PC-9 (cell line): ENCODE measurements around the gene PRKAG1.
A peak's percentile ranks its signal among the peaks of the same experiment; 100 is the strongest.

Experiments
- EZH2 ChIP-seq: fragments of 200-600 bp; sonication (generic); IDR thresholded peaks from 2 replicates; pipeline ENCODE4 v1.8.0; 2017; ENCODE audit warnings: antibody characterized with exemption, low read depth
- TF ChIP-seq, protein P1 (sequence below): fragments of 200-600 bp; sonication (generic); conservative IDR thresholded peaks from 2 replicates; pipeline ENCODE4 v1.6.1; 2017; ENCODE audit warnings: mixed run types, antibody characterized with exemption, mild to moderate bottlenecking, moderate library complexity

DNA sequence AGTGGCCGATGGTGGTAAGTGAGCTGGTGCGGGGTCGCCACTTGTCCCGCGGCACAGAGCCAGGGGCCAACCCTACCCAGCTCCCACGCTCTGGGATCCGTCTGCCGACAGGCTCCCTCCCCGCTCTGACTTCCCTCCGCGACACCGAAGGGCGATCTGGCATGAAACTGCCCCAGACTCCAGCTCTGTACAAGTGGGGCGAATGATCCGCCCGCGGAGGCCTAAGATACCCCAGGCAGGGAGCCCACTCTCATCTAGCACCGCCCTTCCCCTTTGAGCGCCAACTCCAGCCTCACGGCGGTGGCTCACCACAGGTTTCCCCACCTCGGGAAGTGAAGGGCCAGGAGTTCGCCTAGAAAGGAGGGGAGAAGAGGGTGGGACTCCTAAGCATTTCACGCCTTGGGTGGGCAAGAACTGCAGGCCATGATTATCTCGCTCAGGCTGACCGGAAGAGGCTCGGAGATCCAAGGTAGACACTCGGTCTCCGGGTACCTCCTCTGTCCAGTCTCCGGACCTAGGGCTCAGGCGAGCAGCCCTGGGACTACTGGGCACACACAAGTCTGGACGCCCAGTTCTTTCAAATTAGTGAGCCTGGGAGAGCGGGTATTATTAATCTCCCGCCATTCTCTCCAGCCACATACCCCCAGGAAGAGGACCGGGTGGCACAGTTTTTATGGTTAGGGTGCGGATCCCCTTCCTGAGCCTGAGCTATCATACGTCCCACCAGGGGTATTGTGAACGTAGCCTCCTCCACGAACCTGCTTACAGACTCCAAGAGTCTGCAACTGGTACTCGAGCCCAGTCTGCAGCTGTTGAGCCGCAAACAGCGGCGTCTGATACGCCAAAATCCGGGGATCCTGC, 39.6 kb downstream of the PRKAG1 start:
- TF ChIP-seq, protein P1, sequence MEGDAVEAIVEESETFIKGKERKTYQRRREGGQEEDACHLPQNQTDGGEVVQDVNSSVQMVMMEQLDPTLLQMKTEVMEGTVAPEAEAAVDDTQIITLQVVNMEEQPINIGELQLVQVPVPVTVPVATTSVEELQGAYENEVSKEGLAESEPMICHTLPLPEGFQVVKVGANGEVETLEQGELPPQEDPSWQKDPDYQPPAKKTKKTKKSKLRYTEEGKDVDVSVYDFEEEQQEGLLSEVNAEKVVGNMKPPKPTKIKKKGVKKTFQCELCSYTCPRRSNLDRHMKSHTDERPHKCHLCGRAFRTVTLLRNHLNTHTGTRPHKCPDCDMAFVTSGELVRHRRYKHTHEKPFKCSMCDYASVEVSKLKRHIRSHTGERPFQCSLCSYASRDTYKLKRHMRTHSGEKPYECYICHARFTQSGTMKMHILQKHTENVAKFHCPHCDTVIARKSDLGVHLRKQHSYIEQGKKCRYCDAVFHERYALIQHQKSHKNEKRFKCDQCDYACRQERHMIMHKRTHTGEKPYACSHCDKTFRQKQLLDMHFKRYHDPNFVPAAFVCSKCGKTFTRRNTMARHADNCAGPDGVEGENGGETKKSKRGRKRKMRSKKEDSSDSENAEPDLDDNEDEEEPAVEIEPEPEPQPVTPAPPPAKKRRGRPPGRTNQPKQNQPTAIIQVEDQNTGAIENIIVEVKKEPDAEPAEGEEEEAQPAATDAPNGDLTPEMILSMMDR = no peak
- TF ChIP-seq EZH2 = 0 out of 2 replicates have a peak, but pooled peaks have one; percentile 11
